Measurements from ENCODE around the gene ATP6V1B1. TPM values are rescaled to one million over a fixed set of nuclear protein-coding genes. Genes with fewer than 3 reads are reported as not detected.

ATP6V1B1 gene
- total and polyA plus RNA-seq, 2 of the 13 experiments (the other 11 are each of a cell fraction or from before 2014, with no cell fraction given), result 0.58 to 1.6 TPM

DNA sequence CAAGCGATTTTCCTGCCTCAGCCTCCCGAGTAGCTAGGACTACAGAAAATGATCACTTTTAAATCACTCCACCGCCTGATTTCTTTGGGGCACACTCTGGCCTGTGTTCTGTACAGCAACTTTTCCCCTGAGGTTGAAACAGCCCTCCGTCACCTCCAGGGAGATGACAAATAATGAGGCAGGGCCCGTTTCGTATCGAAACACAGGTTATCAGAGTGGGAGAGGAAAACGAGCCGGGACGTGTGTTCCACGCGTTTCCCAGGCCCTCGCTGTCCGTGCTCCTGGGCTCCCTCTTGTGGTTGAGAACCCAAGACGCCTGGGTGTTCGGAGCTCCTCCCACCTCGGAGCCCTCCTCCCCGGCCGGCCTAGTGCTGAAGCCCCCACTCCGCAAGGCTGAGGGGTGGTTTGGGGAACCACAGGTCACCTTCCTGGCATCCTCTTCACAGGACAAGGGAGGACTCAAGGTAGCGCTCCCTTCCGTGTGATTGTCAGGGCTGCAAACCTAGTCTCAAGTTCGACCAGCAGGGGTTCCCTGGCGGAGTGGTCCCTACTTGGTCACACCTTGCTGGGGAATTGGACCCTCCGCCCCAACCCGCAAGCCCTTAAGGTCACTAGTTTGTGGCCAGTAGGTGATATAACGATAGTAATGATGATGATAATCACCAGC lies 12.8 kb downstream of the ATP6V1B1 start (continued):
- peak; percentile 55; the same call in 1 of the 2 replicates for TF ChIP-seq POGZ (CRISPR knock-in tag; IDR thresholded peaks at IDR 0.05)
- 0 out of 2 replicates have a peak, but pooled peaks have one; percentile 58 for TF ChIP-seq KDM4B (CRISPR knock-in tag; IDR thresholded peaks at IDR 0.05)
- TF ChIP-seq XBP1 (CRISPR knock-in tag; IDR thresholded peaks at IDR 0.05), result 0 out of 2 replicates have a peak, but pooled peaks have one; percentile 39
- TF ChIP-seq JUN (CRISPR knock-in tag; IDR thresholded peaks at IDR 0.05), result peak; percentile 41; the same call in 1 of the 2 replicates
- TF ChIP-seq KAT8 (CRISPR knock-in tag; IDR thresholded peaks at IDR 0.05), result peak; percentile 29
- TF ChIP-seq, protein P1, sequence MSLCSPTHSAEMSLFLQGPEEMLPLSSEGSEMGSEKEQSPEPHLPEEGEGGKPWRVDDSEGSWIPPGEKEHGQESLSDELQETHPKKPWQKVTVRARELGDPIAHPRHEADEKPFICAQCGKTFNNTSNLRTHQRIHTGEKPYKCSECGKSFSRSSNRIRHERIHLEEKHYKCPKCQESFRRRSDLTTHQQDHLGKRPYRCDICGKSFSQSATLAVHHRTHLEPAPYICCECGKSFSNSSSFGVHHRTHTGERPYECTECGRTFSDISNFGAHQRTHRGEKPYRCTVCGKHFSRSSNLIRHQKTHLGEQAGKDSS (CRISPR knock-in tag; IDR thresholded peaks at IDR 0.05; ENCODE audit: borderline replicate concordance, low read depth), result peak; percentile 64; the same call in 1 of the 2 replicates
- TF ChIP-seq, protein P2, sequence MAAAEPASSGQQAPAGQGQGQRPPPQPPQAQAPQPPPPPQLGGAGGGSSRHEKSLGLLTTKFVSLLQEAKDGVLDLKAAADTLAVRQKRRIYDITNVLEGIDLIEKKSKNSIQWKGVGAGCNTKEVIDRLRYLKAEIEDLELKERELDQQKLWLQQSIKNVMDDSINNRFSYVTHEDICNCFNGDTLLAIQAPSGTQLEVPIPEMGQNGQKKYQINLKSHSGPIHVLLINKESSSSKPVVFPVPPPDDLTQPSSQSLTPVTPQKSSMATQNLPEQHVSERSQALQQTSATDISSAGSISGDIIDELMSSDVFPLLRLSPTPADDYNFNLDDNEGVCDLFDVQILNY (CRISPR knock-in tag; conservative IDR thresholded peaks at IDR 0.05), result 0 out of 2 replicates have a peak, but pooled peaks have one; percentile 47

DNA sequence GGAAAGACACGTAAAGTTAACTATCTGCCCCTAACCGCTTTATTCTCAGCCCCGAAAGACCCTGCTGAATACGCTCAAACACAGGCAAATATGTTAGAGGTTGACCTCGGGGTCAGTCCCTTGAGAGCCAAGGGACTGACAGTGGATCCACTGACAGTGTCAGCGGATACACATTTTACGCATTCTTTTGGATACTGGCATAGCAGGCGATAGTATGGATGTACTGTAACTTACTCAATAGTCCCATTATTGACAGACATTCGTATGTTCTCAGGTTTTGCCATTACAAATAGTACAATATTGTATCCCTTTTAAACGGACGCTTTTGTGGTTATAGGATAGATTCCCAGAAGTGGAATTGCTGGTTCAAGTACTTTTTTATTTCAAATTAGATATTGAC lies 13.4 kb downstream of the ATP6V1B1 start:
- H3K9me3 ChIP-seq (ENCODE audit: low read length), result no peaks in the 10 kb centered on the region
- peaks cover 27% of the 10 kb centered on the region for H3K4me1 ChIP-seq (ENCODE audit: insufficient read depth, low read length)
- H3K9ac ChIP-seq (ENCODE audit: insufficient read depth, low read depth, low read length), result no peak overlapping the region
- ChIA-PET POLR2A (interaction anchor here (0.9 to 1.0 kb wide), 5 partner anchors 9 to 129 kb away, joined by 3 to 6 read pairs (median 4); partner anchors contain the start of genes CLEC4F and NAGK), CTCF (ENCODE audit: low intra/inter-chr PET ratio, low total read pairs) (interaction anchor here (1.3 to 4.9 kb wide), 6 partner anchors 26 to 159 kb away, joined by 4 to 93 read pairs (median 14); partner anchors contain the start of gene FIGLA)
- peak overlapping the region; percentile 85 for H3K4me2 ChIP-seq (ENCODE audit: low read depth, low read length)
- no peak overlapping the region for H3K27ac ChIP-seq (ENCODE audit: extremely low read length, insufficient read depth, low read length)
- H3K79me2 ChIP-seq (ENCODE audit: insufficient read depth, low read length), result no peaks in the 10 kb centered on the region
- H4K20me1 ChIP-seq (ENCODE audit: insufficient read depth, low read length), result no peaks in the 10 kb centered on the region
- ATAC-seq (peak; percentile 22; the same call in 2 of the 3 replicates), FAIRE-seq (peak; percentile 64), DNase-seq (ENCODE audit: low spot score) (peak; percentile 31)
- TF ChIP-seq, protein P3, sequence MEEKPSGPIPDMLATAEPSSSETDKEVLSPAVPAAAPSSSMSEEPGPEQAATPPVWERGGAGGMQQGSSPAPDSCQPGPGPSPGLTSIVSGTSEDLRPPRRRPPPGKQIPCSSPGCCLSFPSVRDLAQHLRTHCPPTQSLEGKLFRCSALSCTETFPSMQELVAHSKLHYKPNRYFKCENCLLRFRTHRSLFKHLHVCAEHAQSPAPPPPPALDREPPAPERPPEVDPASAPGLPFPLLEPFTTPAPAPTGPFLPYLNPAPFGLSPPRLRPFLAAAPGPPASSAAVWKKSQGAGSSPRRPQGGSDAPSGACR (CRISPR knock-in tag; IDR thresholded peaks at IDR 0.05), result 0 out of 2 replicates have a peak, but pooled peaks have one; percentile 2
- TF ChIP-seq, protein P4, sequence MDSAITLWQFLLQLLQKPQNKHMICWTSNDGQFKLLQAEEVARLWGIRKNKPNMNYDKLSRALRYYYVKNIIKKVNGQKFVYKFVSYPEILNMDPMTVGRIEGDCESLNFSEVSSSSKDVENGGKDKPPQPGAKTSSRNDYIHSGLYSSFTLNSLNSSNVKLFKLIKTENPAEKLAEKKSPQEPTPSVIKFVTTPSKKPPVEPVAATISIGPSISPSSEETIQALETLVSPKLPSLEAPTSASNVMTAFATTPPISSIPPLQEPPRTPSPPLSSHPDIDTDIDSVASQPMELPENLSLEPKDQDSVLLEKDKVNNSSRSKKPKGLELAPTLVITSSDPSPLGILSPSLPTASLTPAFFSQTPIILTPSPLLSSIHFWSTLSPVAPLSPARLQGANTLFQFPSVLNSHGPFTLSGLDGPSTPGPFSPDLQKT (CRISPR knock-in tag; IDR thresholded peaks at IDR 0.05; ENCODE audit: borderline replicate concordance), result no peak
- TF ChIP-seq, protein P5, sequence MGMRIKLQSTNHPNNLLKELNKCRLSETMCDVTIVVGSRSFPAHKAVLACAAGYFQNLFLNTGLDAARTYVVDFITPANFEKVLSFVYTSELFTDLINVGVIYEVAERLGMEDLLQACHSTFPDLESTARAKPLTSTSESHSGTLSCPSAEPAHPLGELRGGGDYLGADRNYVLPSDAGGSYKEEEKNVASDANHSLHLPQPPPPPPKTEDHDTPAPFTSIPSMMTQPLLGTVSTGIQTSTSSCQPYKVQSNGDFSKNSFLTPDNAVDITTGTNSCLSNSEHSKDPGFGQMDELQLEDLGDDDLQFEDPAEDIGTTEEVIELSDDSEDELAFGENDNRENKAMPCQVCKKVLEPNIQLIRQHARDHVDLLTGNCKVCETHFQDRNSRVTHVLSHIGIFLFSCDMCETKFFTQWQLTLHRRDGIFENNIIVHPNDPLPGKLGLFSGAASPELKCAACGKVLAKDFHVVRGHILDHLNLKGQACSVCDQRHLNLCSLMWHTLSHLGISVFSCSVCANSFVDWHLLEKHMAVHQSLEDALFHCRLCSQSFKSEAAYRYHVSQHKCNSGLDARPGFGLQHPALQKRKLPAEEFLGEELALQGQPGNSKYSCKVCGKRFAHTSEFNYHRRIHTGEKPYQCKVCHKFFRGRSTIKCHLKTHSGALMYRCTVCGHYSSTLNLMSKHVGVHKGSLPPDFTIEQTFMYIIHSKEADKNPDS (CRISPR knock-in tag; IDR thresholded peaks at IDR 0.05), result 0 out of 2 replicates have a peak, but pooled peaks have one; percentile 9
- in situ Hi-C loops (cut with HindIII; ENCODE audit: extremely low pct_ligation_motif_present, low pct_unique_long_range_greater_than_20kb), result loop anchor here (5.0 kb wide), 2 partner anchors 77 to 157 kb away; partner anchors contain the start of gene FIGLA
- H2AFZ ChIP-seq (ENCODE audit: low read length), result no peak overlapping the region
- 24% methylated on average over 11 of the region's 11 CpGs for WGBS (ENCODE audit: low lambda C conversion rate)
- peaks cover 0 to 17% of the 10 kb centered on the region in 2 experiments; a peak in 3 of 5 replicates for H3K27me3 ChIP-seq (ENCODE audit: control insufficient read depth in 1 of 2, insufficient read depth in 2 of 2, low read length in 2 of 2)
- no peaks in the 10 kb centered on the region for H3K36me3 ChIP-seq (replicated peaks in 1 of 2; ENCODE audit: control insufficient read depth in 1 of 2, insufficient read depth in 2 of 2, low read length in 2 of 2)
- H3K4me3 ChIP-seq (replicated peaks in 1 of 3; ENCODE audit: insufficient read depth in 1 of 3, low read depth in 2 of 3, low read length in 3 of 3), result 0 out of 6 replicates have a peak overlapping the region, but pooled peaks of 1 of the 3 experiments have one; percentile 10
- no TSS peak for BruUV-seq (replicated peaks)
- intact Hi-C loops (cut with micrococcal nuclease; ENCODE audit: unreplicated experiment), result no loop called here

Measured in HepG2 (cell line).